IPS-20b (cell line): ENCODE measurements around the gene EIF3D.
A peak's percentile ranks its signal among the peaks of the same experiment; 100 is the strongest.

Source experiments
- H3K27ac ChIP-seq: one replicate; pipeline ENCODE4 v1.5.1; 2013; ENCODE audit warnings: low read length
- H3K27me3 ChIP-seq: 2 replicates; pipeline ENCODE4 v1.6.1; 2013; ENCODE audit warnings: mild to moderate bottlenecking, low read length, inconsistent platforms; ENCODE audit not compliant: insufficient read depth
- H3K36me3 ChIP-seq: 2 replicates; pipeline ENCODE4 v1.6.1; 2013; ENCODE audit warnings: low read depth, mild to moderate bottlenecking, inconsistent platforms, low read length, moderate library complexity; ENCODE audit not compliant: insufficient read depth
- H3K4me1 ChIP-seq: 2 replicates; pipeline ENCODE4 v1.6.1; 2013; ENCODE audit warnings: mild to moderate bottlenecking, control low read depth, inconsistent platforms, low read length, moderate library complexity; ENCODE audit not compliant: insufficient read depth
- H3K4me3 ChIP-seq: 2 replicates; pipeline ENCODE4 v1.5.1; 2013; ENCODE audit warnings: mild to moderate bottlenecking, low read length, inconsistent platforms
- H3K9ac ChIP-seq: 2 replicates; pipeline ENCODE4 v1.6.1; 2013; ENCODE audit warnings: low read depth, mild to moderate bottlenecking, inconsistent platforms, low read length, moderate library complexity
- H3K9me3 ChIP-seq: 2 replicates; pipeline ENCODE4 v1.6.1; 2013; ENCODE audit warnings: mild to moderate bottlenecking, low read depth, low read length, inconsistent platforms; ENCODE audit not compliant: insufficient read depth

Gene EIF3D

DNA sequence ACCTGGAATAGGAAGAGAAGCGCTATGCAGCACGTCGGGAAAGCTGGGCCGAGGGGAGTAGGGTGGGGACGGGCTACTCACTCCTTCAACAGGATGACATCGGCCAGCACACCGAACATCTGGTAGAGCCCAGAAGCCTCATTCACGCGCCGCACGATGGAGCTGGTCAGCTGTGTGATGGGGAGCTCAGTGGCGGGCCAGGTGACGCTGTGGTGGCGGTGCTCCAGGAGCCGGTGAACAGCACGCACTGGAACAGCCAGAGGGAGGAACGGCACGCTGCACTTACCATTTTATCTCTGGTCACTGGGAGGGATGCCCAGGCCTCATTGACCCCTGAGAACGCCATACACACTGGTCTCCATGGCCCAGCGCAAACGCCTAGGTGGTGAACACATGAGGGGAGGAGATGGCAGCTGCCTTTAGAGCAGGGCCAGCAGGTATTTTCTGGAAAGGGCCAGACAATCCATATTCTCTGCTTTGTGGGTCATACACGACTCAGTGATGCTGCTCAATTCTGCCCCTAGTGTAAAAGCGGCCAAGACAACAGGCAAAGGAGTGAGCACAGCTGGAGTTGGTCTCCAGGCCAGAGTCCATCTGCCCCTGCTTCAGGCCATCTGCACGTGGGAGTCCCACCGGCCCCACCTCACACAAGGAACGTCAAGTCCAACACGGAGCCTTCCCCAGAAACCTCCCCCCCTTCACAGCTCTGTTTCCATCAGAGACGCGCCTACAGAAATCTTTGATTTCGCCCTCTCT, 30.9 kb downstream of the EIF3D start:
- H3K4me3 ChIP-seq = no peak overlapping the region
- H3K27me3 ChIP-seq = no peaks in the 10 kb centered on the region
- H3K9me3 ChIP-seq = no peaks in the 10 kb centered on the region
- no peak overlapping the region for H3K9ac ChIP-seq
- H3K36me3 ChIP-seq = peaks cover 39% of the 10 kb centered on the region
- no peaks in the 10 kb centered on the region for H3K4me1 ChIP-seq
- no peak overlapping the region for H3K27ac ChIP-seq

DNA sequence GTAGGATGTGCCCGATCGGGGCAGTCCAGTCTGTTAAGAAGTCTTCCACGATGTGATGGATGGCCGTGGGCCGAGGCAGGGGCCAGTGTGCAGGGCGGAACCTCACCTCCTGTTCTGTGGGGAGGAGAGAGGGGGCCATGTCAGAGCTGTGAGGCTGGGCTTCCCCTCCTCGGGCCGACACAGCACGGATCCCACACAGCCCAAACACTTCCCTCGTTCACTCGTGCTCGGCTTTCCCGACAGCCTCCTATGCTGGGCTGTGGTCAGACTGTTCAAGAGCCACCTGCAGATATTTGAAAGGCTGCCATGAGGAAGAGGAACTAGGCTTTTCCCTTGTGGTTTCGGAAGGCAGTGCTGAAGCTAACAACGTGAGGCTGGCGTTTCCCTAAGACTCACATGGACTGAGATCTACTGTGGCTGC, 35.3 kb downstream of the EIF3D start:
- Histone ChIP-seq H3K9ac (no peak overlapping the region), H3K4me3 (no peak overlapping the region), H3K9me3 (no peaks in the 10 kb centered on the region), H3K36me3 (peaks cover 68% of the 10 kb centered on the region), H3K4me1 (no peaks in the 10 kb centered on the region), H3K27me3 (no peaks in the 10 kb centered on the region), H3K27ac (no peak overlapping the region)

DNA sequence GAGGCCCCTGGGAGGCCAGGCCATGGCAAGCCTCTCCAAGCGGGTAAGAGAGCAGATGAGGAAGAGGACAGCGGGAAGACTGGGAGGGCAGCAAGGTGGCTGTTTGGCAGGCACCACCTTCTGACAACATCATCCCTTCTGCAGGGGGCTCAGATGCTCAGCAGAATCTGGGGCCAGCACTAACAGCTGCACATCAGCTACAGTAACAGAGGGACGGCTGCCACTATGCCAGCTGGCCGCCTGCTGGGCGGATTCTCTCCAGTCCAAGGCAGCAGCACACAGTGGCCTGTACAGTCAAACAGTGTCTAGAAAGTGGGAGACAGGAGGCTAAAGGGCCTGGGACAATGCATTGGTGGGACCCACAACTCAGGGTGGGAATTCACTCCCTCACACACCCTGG, 36.9 kb downstream of the EIF3D start:
- H3K4me3 ChIP-seq = no peak overlapping the region
- H3K36me3 ChIP-seq = peaks cover 63% of the 10 kb centered on the region
- no peak overlapping the region for H3K9ac ChIP-seq
- no peaks in the 10 kb centered on the region for H3K27me3 ChIP-seq
- no peak overlapping the region for H3K27ac ChIP-seq
- peaks cover 2% of the 10 kb centered on the region; the same call in 1 of the 2 replicates for H3K9me3 ChIP-seq
- H3K4me1 ChIP-seq = no peaks in the 10 kb centered on the region

DNA sequence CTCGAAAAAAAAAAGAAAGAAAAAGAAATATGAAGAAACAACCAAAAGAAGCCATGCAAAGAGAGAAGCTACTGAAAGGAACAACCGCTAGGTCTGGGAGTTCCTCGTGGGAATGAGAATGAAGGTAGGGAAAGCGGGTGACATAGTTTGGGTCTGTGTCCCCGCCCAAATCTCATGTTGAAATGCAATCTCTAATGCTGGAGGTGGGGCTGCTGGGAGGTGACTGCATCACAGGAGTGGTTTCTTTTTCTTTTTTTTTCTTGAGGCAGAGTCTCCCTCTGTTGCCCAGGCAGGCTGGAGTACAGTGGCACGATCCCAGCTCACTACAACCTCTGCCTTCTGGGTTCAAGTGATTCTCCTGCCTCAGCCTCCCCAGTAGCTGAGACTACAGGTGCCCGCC, 37.8 kb downstream of the EIF3D start:
- H3K27me3 ChIP-seq = no peaks in the 10 kb centered on the region
- peaks cover 7% of the 10 kb centered on the region; the same call in 1 of the 2 replicates for H3K9me3 ChIP-seq
- H3K36me3 ChIP-seq = peaks cover 60% of the 10 kb centered on the region
- H3K27ac ChIP-seq = no peak overlapping the region
- H3K4me1 ChIP-seq = no peaks in the 10 kb centered on the region
- no peak overlapping the region for H3K9ac ChIP-seq
- no peak overlapping the region for H3K4me3 ChIP-seq

DNA sequence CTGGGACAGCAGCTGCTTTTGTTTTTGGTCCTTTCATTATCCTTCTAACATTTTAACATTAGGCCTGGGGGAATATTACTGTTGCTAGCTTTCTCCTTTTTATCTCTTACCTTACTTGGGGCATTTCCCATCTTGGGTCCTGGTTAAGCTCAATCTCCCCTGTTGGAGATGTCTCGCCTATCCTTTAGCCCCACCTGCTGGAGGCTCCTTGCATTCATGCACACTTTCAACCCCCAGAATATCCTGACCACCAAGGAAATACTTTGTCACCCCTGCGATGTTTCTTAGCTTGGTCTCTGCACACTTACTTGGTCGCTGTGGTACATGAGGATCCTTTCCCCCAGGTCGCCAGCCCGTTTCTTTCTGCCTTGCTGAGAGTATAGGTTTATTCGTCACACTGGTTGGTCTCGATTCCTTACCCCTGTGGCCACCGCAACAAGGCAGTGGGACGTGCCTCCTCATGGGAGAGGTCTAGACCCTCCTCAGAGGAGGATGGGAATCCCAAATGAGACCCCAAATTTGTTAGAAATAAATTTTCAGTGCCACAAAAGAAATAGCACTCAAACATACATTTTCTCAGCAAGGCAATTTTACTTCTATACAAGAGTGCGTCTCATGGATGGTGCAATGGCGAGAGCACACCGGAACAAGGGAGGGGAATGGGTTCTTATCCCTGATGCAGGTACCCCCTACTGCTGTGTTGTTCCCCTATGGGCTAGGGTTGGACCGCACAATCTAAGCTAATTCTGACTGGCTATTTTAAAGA, 42.2 kb downstream of the EIF3D start:
- H3K4me3 ChIP-seq = no peak overlapping the region
- no peak overlapping the region for H3K9ac ChIP-seq
- peaks cover 19% of the 10 kb centered on the region for H3K27me3 ChIP-seq
- peaks cover 42% of the 10 kb centered on the region for H3K36me3 ChIP-seq
- no peak overlapping the region for H3K27ac ChIP-seq
- peaks cover 7% of the 10 kb centered on the region; the same call in 1 of the 2 replicates for H3K9me3 ChIP-seq
- H3K4me1 ChIP-seq = no peaks in the 10 kb centered on the region

DNA sequence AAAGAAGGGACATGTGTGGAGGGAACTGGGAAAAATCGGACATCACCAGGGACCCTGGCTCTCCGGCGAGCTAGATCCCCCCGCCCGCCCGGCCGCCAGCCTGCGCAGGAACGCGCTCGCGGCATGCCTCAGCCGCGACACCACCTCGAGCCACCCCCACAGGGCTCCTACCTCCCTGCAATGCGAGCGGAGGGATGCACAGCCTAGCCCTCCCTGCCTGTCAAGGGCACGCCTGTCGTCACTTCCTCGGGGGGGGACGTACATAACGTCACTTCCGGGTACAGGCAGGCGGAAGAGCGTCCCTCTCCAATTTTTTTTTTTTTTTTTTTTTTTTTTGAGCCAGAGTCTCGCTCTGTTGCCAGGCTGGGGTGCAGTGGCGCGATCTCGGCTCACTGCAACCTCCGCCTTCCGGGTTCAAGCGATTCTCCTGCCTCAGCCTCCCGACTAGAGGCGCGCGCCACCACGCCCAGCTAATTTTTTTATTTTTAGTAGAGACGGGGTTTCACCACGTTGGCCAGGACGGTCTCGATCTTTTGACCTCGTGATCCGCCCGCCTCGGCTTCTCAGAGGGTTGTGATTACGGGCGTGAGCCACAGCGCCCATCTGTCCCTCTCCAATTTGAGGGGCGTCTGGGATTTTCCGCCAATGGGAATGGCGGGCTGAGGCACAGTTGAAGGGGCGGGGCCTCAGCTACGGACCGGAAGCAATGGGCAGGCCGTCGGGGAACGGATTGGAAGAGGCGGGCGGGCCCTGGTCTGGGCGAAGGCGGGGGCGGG, 47.4 kb downstream of the EIF3D start, which contains the start of gene TXN2:
TSS of gene TXN2 (minus strand) at position 248 of the 776 bp plus-strand sequence. CDS start 803 bp downstream, outside the sequence.
- Histone ChIP-seq H3K9ac (peak within 1 kb of the TSS; percentile 74), H3K27ac (peak within 1 kb of the TSS; percentile 71), H3K27me3 (peaks cover 19% of the 10 kb centered on the region), H3K4me1 (no peaks in the 10 kb centered on the region), H3K4me3 (peak within 1 kb of the TSS; percentile 79), H3K36me3 (peaks cover 10% of the 10 kb centered on the region), H3K9me3 (no peaks in the 10 kb centered on the region)

DNA sequence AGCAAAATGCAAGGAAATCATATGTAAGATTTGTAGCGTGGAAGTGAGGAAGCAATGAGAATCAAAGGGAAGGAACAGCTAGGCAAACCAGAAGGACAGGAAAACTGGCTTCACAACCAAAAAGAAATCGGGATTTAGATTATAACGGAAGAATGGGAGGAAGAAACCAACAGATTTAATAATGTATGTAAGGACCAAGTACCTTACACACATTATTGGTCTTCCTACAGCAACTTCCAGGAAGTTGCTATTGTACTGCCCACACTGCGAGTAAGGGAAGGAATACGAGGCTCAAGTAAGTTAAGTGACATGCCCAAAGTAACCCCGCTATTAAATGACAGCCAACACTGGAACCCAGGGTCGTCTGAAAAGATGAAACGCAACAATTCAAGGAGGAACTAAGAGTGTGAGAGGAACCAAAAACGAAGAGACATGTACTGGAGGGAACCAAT, 48.0 kb downstream of the EIF3D start:
- no peaks in the 10 kb centered on the region for H3K4me1 ChIP-seq
- no peak overlapping the region for H3K27ac ChIP-seq
- H3K9me3 ChIP-seq = no peaks in the 10 kb centered on the region
- H3K36me3 ChIP-seq = peaks cover 16% of the 10 kb centered on the region
- H3K9ac ChIP-seq = peak overlapping the region; percentile 74; the same call in 1 of the 2 replicates
- peak overlapping the region; percentile 79 for H3K4me3 ChIP-seq
- H3K27me3 ChIP-seq = peaks cover 19% of the 10 kb centered on the region

DNA sequence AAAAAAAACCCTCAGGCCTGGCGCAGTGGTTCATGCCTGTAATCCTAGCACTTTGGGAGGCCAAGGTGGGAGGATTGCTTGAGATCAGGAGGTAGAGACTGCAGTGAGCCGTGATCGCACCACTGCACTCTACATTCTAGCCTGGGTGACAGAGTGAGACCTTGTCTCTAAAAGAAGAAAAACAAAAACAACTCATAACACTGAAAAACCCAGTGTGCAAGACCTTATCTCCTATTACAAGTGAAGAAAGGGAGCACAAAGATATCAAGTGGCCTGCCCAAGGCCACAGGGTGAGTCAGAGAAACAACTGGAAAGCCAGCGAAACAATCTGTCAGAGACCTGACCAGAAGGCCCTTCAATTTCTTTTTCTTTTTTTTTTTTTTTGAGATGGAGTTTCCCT, 50.0 kb downstream of the EIF3D start:
- Histone ChIP-seq H3K9me3 (no peaks in the 10 kb centered on the region), H3K36me3 (peaks cover 34% of the 10 kb centered on the region), H3K4me3 (no peak overlapping the region), H3K27ac (no peak overlapping the region), H3K9ac (no peak overlapping the region), H3K4me1 (no peaks in the 10 kb centered on the region), H3K27me3 (peaks cover 12% of the 10 kb centered on the region)

DNA sequence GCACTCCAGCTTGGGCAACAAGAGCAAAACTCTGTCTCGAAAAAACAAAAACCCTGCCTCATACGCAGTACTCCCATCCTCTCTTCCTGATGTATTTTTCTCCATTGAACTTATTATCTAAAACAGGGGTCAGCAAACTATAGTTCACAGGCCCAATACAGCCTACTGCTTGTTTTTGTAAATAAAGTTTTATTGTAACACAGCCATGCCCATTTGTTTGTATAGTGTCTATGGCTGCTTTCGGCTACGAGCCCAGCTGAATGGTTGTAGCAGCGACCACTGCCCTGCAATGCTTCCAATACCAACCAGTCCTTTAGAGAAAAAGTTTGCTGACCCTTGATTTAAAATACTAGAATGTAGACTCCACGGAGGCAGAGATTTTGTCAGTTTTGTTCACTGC, 53.6 kb downstream of the EIF3D start:
- Histone ChIP-seq H3K9me3 (no peaks in the 10 kb centered on the region), H3K27ac (no peak overlapping the region), H3K4me1 (no peaks in the 10 kb centered on the region), H3K36me3 (peaks cover 47% of the 10 kb centered on the region), H3K27me3 (no peaks in the 10 kb centered on the region), H3K9ac (no peak overlapping the region), H3K4me3 (no peak overlapping the region)

DNA sequence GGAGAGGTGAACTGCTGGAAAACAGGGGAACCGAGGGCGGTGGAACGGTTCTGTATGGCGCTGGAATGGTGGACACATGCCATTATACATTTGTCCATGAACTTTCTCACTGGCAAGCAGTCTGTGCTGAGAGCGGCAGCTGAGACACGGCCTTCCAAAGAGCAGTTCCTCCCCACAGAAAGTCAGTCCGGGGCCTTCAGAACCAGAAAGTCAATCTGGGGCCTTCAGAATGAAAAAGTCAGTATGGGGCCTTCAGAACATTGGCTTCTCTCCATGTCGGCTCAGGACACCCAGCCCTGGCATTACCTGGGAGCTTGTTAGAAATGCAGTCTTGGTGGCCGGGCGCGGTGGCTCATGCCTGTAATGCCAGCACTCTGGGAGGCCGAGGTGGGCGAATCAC, 56.3 kb downstream of the EIF3D start:
- Histone ChIP-seq H3K9ac (no peak overlapping the region), H3K36me3 (peaks cover 45% of the 10 kb centered on the region), H3K4me3 (no peak overlapping the region), H3K9me3 (no peaks in the 10 kb centered on the region), H3K27ac (no peak overlapping the region), H3K4me1 (no peaks in the 10 kb centered on the region), H3K27me3 (no peaks in the 10 kb centered on the region)

DNA sequence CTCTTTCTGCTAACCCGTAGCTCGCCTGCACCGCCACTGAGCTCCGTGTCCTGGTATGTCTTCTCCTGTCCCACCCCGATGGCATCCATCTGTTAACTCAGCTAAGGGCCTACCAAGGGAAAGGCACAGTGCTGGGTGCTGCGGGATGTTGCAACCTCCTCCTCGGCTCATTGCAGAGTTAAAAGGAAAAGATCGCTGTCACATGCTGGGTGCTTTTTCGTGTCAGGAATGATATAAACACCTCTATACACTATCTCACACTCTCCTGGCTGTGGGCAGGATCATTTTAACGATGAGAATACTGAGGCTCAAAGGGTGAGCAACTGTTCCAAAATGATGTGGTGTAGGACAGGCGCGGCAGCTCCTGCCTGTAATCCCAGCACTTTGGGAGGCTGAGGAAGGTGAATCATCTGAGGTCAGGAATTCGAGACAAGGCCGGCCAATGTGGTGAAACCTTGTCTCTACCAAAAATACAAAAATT, 57.6 kb downstream of the EIF3D start:
- Histone ChIP-seq H3K27ac (no peak overlapping the region), H3K9ac (no peak overlapping the region), H3K36me3 (peaks cover 44% of the 10 kb centered on the region), H3K27me3 (no peaks in the 10 kb centered on the region), H3K4me3 (no peak overlapping the region), H3K4me1 (no peaks in the 10 kb centered on the region), H3K9me3 (no peaks in the 10 kb centered on the region)
